Neural cell (in vitro differentiated cells): ENCODE data around the gene CRYGA.

ENCODE experiments used
- CTCF ChIP-seq: fragments of 450-650 bp; IDR thresholded peaks from 2 replicates; pipeline ENCODE4 v1.5.1; 2014; ENCODE audit warnings: antibody characterized with exemption, mild to moderate bottlenecking, moderate library complexity; ENCODE audit not compliant: poor library complexity, severe bottlenecking
- EP300 ChIP-seq: fragments of 450-650 bp; conservative IDR thresholded peaks from 2 replicates; pipeline ENCODE4 v1.6.1; 2014; ENCODE audit warnings: antibody characterized with exemption, mild to moderate bottlenecking, moderate library complexity; ENCODE audit not compliant: poor library complexity, severe bottlenecking
- EZH2 ChIP-seq: fragments of 200-600, 300-800 bp; shearing (Covaris generic), sonication (generic); IDR thresholded peaks from 2 replicates; pipeline ENCODE4 v1.6.1; 2014; ENCODE audit warnings: antibody characterized with exemption, low read length, borderline replicate concordance, mild to moderate bottlenecking; ENCODE audit not compliant: insufficient read depth, poor library complexity, severe bottlenecking
- POLR2AphosphoS5 ChIP-seq: IDR thresholded peaks from 2 replicates; pipeline ENCODE4 v1.6.1; 2012
- RAD21 ChIP-seq: fragments of 450-650 bp; conservative IDR thresholded peaks from 2 replicates; pipeline ENCODE4 v1.6.1; 2014; ENCODE audit warnings: antibody characterized with exemption, mild to moderate bottlenecking, moderate library complexity
- SMC3 ChIP-seq: fragments of 450-650 bp; conservative IDR thresholded peaks from 2 replicates; pipeline ENCODE4 v1.6.1; 2014; ENCODE audit warnings: antibody characterized with exemption, mild to moderate bottlenecking, moderate library complexity; ENCODE audit not compliant: poor library complexity
- TAF1 ChIP-seq: IDR thresholded peaks from 2 replicates; pipeline ENCODE4 v1.6.1; 2012; ENCODE audit warnings: low read depth
- TF ChIP-seq, protein P1 (sequence below): IDR thresholded peaks from 2 replicates; pipeline ENCODE4 v1.6.1; 2012; ENCODE audit warnings: borderline replicate concordance

- TF ChIP-seq CTCF (no peak), POLR2AphosphoS5 (no peak), RAD21 (no peak), EP300 (no peak), EZH2 (no peak), TAF1 (no peak), SMC3 (no peak)
- TF ChIP-seq, protein P1, sequence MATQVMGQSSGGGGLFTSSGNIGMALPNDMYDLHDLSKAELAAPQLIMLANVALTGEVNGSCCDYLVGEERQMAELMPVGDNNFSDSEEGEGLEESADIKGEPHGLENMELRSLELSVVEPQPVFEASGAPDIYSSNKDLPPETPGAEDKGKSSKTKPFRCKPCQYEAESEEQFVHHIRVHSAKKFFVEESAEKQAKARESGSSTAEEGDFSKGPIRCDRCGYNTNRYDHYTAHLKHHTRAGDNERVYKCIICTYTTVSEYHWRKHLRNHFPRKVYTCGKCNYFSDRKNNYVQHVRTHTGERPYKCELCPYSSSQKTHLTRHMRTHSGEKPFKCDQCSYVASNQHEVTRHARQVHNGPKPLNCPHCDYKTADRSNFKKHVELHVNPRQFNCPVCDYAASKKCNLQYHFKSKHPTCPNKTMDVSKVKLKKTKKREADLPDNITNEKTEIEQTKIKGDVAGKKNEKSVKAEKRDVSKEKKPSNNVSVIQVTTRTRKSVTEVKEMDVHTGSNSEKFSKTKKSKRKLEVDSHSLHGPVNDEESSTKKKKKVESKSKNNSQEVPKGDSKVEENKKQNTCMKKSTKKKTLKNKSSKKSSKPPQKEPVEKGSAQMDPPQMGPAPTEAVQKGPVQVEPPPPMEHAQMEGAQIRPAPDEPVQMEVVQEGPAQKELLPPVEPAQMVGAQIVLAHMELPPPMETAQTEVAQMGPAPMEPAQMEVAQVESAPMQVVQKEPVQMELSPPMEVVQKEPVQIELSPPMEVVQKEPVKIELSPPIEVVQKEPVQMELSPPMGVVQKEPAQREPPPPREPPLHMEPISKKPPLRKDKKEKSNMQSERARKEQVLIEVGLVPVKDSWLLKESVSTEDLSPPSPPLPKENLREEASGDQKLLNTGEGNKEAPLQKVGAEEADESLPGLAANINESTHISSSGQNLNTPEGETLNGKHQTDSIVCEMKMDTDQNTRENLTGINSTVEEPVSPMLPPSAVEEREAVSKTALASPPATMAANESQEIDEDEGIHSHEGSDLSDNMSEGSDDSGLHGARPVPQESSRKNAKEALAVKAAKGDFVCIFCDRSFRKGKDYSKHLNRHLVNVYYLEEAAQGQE = no peak
Observed at GRCh38 chr2:208122248-208122647, 41.1 kb downstream of the CRYGA start.
